PC-3 (cell line): ENCODE data around the gene MBTD1. TPM values are rescaled to one million over a fixed set of nuclear protein-coding genes. Genes with fewer than 3 reads are reported as not detected.

ENCODE experiments used
- ATAC-seq: fragments of 200-7000 bp; cut with Tn5 transposase; 2 replicates; pipeline ENCODE4 v1.9.1; 2020; ENCODE audit warnings: mild to moderate bottlenecking, moderate library complexity
- BruUV-seq: library from RNA; stranded (reverse); fragments of 400-500 nt; replicated peaks from 2 replicates; lab custom pipeline; 2021; lab: Mats Ljungman, UMichigan
- CTCF ChIA-PET: fragments of 300-600 bp; sonication (Branson Sonifier 250); formaldehyde crosslinking; loops from one replicate; lab custom pipeline; 2022; ENCODE audit warnings: antibody characterized with exemption; lab: Charles Lee
- POLR2A ChIA-PET: fragments of 300-600 bp; sonication (Branson Sonifier 250); formaldehyde crosslinking; loops from one replicate; lab custom pipeline; 2022; ENCODE audit warnings: antibody characterized with exemption; ENCODE audit not compliant: unreplicated experiment; lab: Charles Lee
- DNase-seq: peaks from one replicate; pipeline ENCODE4 v3.0.0-alpha.2; 2015
- H2AFZ ChIP-seq: fragments of 300-600 bp; sonication (generic); 2 replicates; pipeline ENCODE4 v1.6.0; 2016; ENCODE audit warnings: antibody characterized with exemption, low read length
- H3F3A ChIP-seq: fragments of 300-600 bp; sonication (generic); one replicate; pipeline ENCODE4 v1.6.0; 2017; ENCODE audit warnings: antibody characterized with exemption, low read length, control low read depth, mild to moderate bottlenecking; ENCODE audit not compliant: unreplicated experiment
- H3K27ac ChIP-seq: fragments of 300-600 bp; sonication (generic); 2 replicates; pipeline ENCODE4 v1.5.1; 2016; ENCODE audit warnings: mild to moderate bottlenecking, low read length
- H3K27me3 ChIP-seq: fragments of 300-600 bp; sonication (generic); 2 replicates; pipeline ENCODE4 v1.6.1; 2016; ENCODE audit warnings: low read length, mixed read lengths
- H3K36me3 ChIP-seq: fragments of 300-600 bp; sonication (generic); 2 replicates; pipeline ENCODE4 v1.6.1; 2016; ENCODE audit warnings: low read depth, mixed run types, low read length, mixed read lengths
- H3K4me1 ChIP-seq: fragments of 300-600 bp; sonication (generic); 2 replicates; pipeline ENCODE4 v1.5.1; 2016; ENCODE audit warnings: low read length; ENCODE audit not compliant: insufficient read depth
- H3K4me2 ChIP-seq: fragments of 300-600 bp; sonication (generic); 2 replicates; pipeline ENCODE4 v1.6.0; 2016; ENCODE audit warnings: low read length
- H3K4me3 ChIP-seq: fragments of 300-600 bp; sonication (generic); 2 replicates; pipeline ENCODE4 v1.5.1; 2016; ENCODE audit warnings: mild to moderate bottlenecking, low read length, mixed read lengths
- H3K79me2 ChIP-seq: fragments of 300-600 bp; sonication (generic); 2 replicates; pipeline ENCODE4 v1.6.1; 2017; ENCODE audit warnings: low read length, mixed read lengths
- H3K9ac ChIP-seq: fragments of 300-600 bp; sonication (generic); 2 replicates; pipeline ENCODE4 v1.6.0; 2016; ENCODE audit warnings: mild to moderate bottlenecking, low read length
- H3K9me2 ChIP-seq: fragments of 300-600 bp; sonication (generic); replicated peaks from 2 replicates; pipeline ENCODE4 v1.6.1; 2016; ENCODE audit warnings: mixed run types, low read length, mixed read lengths
- H3K9me3 ChIP-seq: fragments of 300-600 bp; sonication (generic); 2 replicates; pipeline ENCODE4 v1.6.1; 2016; ENCODE audit warnings: low read length, mixed read lengths
- H4K20me1 ChIP-seq: fragments of 300-600 bp; sonication (generic); 2 replicates; pipeline ENCODE4 v1.6.1; 2016; ENCODE audit warnings: low read length, mixed read lengths
- CTCF ChIP-seq: fragments of 300-600 bp; sonication (generic); conservative IDR thresholded peaks from 2 replicates; pipeline ENCODE4 v1.5.1; 2017; ENCODE audit warnings: antibody characterized with exemption, low read depth, mild to moderate bottlenecking, low read length
- EZH2 ChIP-seq: fragments of 300-600 bp; sonication (generic); IDR thresholded peaks from one replicate; pipeline ENCODE4 v1.6.1; 2017; ENCODE audit warnings: antibody characterized with exemption, mild to moderate bottlenecking, low read length; ENCODE audit not compliant: unreplicated experiment
- EZH2phosphoT487 ChIP-seq: fragments of 300-600 bp; sonication (generic); IDR thresholded peaks from 2 replicates; pipeline ENCODE4 v1.6.1; 2018; ENCODE audit warnings: mild to moderate bottlenecking, antibody characterized with exemption, low read length, borderline replicate concordance
- intact Hi-C: fragments of 100-400 bp; cut with micrococcal nuclease; formaldehyde crosslinking; loops from 2 replicates; pipeline ENCODE4 v1.9.0; 2023
- total RNA-seq: library from RNA; depleted of rRNA; stranded (reverse); fragments of >200 nt; gene quantifications from 2 replicates; pipeline ENCODE4 v1.2.3, GENCODE V29; 2014

MBTD1 gene
- total RNA-seq, 1 experiment from 2014 or later: 13.8 TPM

- POLR2A ChIA-PET: interaction anchor here (0.6 kb wide), 1 partner anchor 105 kb away, joined by 6 read pairs; no protein-coding TSS in a partner anchor
- CTCF ChIA-PET: interaction anchor here (0.5 kb wide), 1 partner anchor 300 kb away, joined by 10 read pairs; the partner anchor contains the start of gene TOB1
- peak; percentile 91 for ATAC-seq
These were observed 93.5 kb downstream of the MBTD1 start, which contains the start of gene NME2 for GRCh38 chr17:51166198-51166986. NME2 (plus strand) TSS chr17:51166411; CDS start chr17:51166831, 420 bp downstream.

GRCh38 chr17:51165680-51166197 lies 94.1 kb downstream of the MBTD1 start:
- Histone ChIP-seq H4K20me1 (peaks cover 22% of the 10 kb centered on the region), H3K79me2 (peaks cover 37% of the 10 kb centered on the region), H3K4me1 (peaks cover 21% of the 10 kb centered on the region), H3K27ac (peak overlapping the region; percentile 73), H2AFZ (peak overlapping the region; percentile 88), H3K9me3 (no peaks in the 10 kb centered on the region), H3K9me2 (no peaks in the 10 kb centered on the region), H3K36me3 (peaks cover 55% of the 10 kb centered on the region), H3K27me3 (no peaks in the 10 kb centered on the region), H3F3A (peaks cover 4% of the 10 kb centered on the region), H3K4me3 (peak overlapping the region; percentile 81), H3K4me2 (peak overlapping the region; percentile 94), H3K9ac (peak overlapping the region; percentile 97)
- ChIA-PET POLR2A (interaction anchor here (0.6 kb wide), 1 partner anchor 105 kb away, joined by 6 read pairs; no protein-coding TSS in a partner anchor), CTCF (interaction anchor here (0.5 kb wide), 1 partner anchor 299 kb away, joined by 10 read pairs; the partner anchor contains the start of gene TOB1)
- no peak for DNase-seq
- intact Hi-C loops: loop anchor here (1.0 to 5.0 kb wide), 2 partner anchors 44 to 97 kb away; partner anchors contain the start of genes MBTD1 and UTP18
- TF ChIP-seq EZH2phosphoT487: no peak
- no peak for TF ChIP-seq CTCF
- no peak for TF ChIP-seq EZH2
- peak; percentile 18 for ATAC-seq
- TSS peak; percentile 92 for BruUV-seq

More at GRCh38 chr17:51166198-51166986, 93.5 kb downstream of the MBTD1 start, which contains the start of gene NME2:
- peaks cover 21% of the 10 kb centered on the region for H3K4me1 ChIP-seq
- H3K36me3 ChIP-seq: peaks cover 55% of the 10 kb centered on the region
- BruUV-seq: no TSS peak
- H3K9me3 ChIP-seq: no peaks in the 10 kb centered on the region
- H3K4me3 ChIP-seq: peak within 1 kb of the TSS; percentile 81
- H2AFZ ChIP-seq: peak within 1 kb of the TSS; percentile 88
- TF ChIP-seq CTCF (no peak), EZH2phosphoT487 (no peak), EZH2 (no peak)
- DNase-seq: peak; percentile 97
- H3K9ac ChIP-seq: peak within 1 kb of the TSS; percentile 97
- H4K20me1 ChIP-seq: peaks cover 26% of the 10 kb centered on the region
- intact Hi-C loops: loop anchor here (1.0 to 5.0 kb wide), 2 partner anchors 45 to 96 kb away; partner anchors contain the start of genes MBTD1 and UTP18
- H3K4me2 ChIP-seq: peak within 1 kb of the TSS; percentile 94
- peak within 1 kb of the TSS; percentile 73 for H3K27ac ChIP-seq
- H3K27me3 ChIP-seq: no peaks in the 10 kb centered on the region
- H3K9me2 ChIP-seq: no peaks in the 10 kb centered on the region
- H3F3A ChIP-seq: peaks cover 4% of the 10 kb centered on the region
- peaks cover 37% of the 10 kb centered on the region for H3K79me2 ChIP-seq
